Natural killer cell (primary cell): ENCODE data around the gene DOCK10. TPM values are rescaled to one million over a fixed set of nuclear protein-coding genes. Genes with fewer than 3 reads are reported as not detected.

Experiments
- ATAC-seq, 3 donors: fragments of 150-1000 bp in 2 of 3; fragments of 200-7000 bp in 1 of 3; cut with Tn5 transposase; 1 replicate in 1 of 3; 2 replicates in 2 of 3; pipeline ENCODE4 v1.10.0; 2021; ENCODE audit warnings: mild to moderate bottlenecking in 2 of 3, moderate library complexity in 2 of 3
- DNase-seq, 2 donors: peaks; one replicate each; pipeline versions ENCODE4 v3.0.0 to v3.0.0-alpha.2; 2013 to 2021; ENCODE audit warnings: mixed read lengths in 1 of 2
- H3K27ac ChIP-seq: one replicate; pipeline ENCODE4 v1.5.1; 2013; ENCODE audit warnings: mild to moderate bottlenecking, low read length
- H3K27me3 ChIP-seq: one replicate; pipeline ENCODE4 v1.6.1; 2013; ENCODE audit warnings: low read length; ENCODE audit not compliant: control insufficient read depth, insufficient read depth
- H3K36me3 ChIP-seq: one replicate; pipeline ENCODE4 v1.6.1; 2013; ENCODE audit warnings: low read length; ENCODE audit not compliant: control insufficient read depth, insufficient read depth
- H3K4me1 ChIP-seq: one replicate; pipeline ENCODE4 v1.6.1; 2013; ENCODE audit warnings: low read length; ENCODE audit not compliant: control insufficient read depth, insufficient read depth
- H3K4me3 ChIP-seq: one replicate; pipeline ENCODE4 v1.5.1; 2013; ENCODE audit warnings: low read length
- H3K9me3 ChIP-seq: one replicate; pipeline ENCODE4 v1.6.1; 2013; ENCODE audit warnings: low read length; ENCODE audit not compliant: control insufficient read depth, insufficient read depth
- H3K27ac Mint-ChIP-seq, 2 donors: one replicate each; pipeline ENCODE4 v1.8.0; 2022; ENCODE audit warnings: mild to moderate bottlenecking in 2 of 2, mixed read lengths in 2 of 2, moderate library complexity in 1 of 2
- H3K27me3 Mint-ChIP-seq, 2 donors: one replicate each; pipeline ENCODE4 v1.8.0; 2022; ENCODE audit warnings: low read depth in 2 of 2, mixed read lengths in 2 of 2
- H3K36me3 Mint-ChIP-seq: one replicate; pipeline ENCODE4 v1.8.0; 2022; ENCODE audit warnings: mixed read lengths
- H3K4me1 Mint-ChIP-seq, 2 donors: one replicate each; pipeline ENCODE4 v1.8.0; 2022; ENCODE audit warnings: mixed read lengths in 2 of 2
- H3K4me3 Mint-ChIP-seq: one replicate; pipeline ENCODE4 v1.8.0; 2022; ENCODE audit warnings: mild to moderate bottlenecking, moderate library complexity, mixed read lengths
- H3K9me3 Mint-ChIP-seq, 2 donors: one replicate each; pipeline ENCODE4 v1.8.0; 2022; ENCODE audit warnings: mixed read lengths in 2 of 2
- CTCF ChIP-seq: fragments of 200-600 bp; IDR thresholded peaks from one replicate; pipeline ENCODE4 v1.8.0; 2022; ENCODE audit warnings: antibody characterized with exemption
- WGBS: methylation state at CpG from one replicate; pipeline ENCODE4 v1.1.7; 2013; ENCODE audit warnings: missing lambda C conversion rate; ENCODE audit not compliant: insufficient coverage; 5-methylcytosine and 5-hydroxymethylcytosine counted together
- intact Hi-C: fragments of 100-400 bp; cut with micrococcal nuclease; formaldehyde crosslinking; loops from one replicate; pipeline ENCODE4 v1.14.2; 2022
- total RNA-seq, 4 donors: library from RNA; stranded (reverse); fragments of 120-200 nt in 1 of 4; gene quantifications; one replicate each; pipeline versions ENCODE4 v1.2.3 to v1.2.4, GENCODE V29; 2013 to 2022

Gene DOCK10
- total RNA-seq, 3 donors from 2014 or later (not counting 1 experiment from before 2014, with no cell fraction given) = 181 to 213 (median 182) TPM

DNA sequence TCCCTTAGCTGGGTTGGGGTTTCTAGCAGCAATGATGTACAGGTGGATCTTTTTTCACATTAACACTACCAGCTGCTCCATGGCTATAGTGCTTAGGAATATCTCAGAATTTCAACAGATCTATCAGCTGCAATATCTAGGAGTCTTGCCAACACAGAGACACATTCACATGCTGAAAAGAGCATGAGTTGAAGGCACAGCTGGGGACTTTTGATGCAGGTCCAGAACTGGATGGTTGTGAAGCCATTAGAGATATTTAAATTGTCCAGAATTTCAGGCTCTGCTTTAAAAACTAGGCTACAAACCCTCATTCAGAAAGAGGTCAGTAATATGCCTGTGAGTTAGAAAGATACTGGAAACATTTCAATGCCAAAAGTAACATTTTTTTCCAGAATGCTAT is 203.9 kb downstream of the DOCK10 start:
- H3K9me3 ChIP-seq = no peaks in the 10 kb centered on the region
- ATAC-seq (no peak), DNase-seq (no peak)
- Mint-ChIP-seq H3K4me3 (no peak overlapping the region), H3K4me1 (peaks cover 0 to 7% of the 10 kb centered on the region in 2 donors), H3K27ac (no peak overlapping the region), H3K36me3 (peaks cover 55% of the 10 kb centered on the region), H3K9me3 (peaks cover 2 to 4% of the 10 kb centered on the region in 2 donors), H3K27me3 (no peaks in the 10 kb centered on the region)
- H3K36me3 ChIP-seq = peaks cover 93% of the 10 kb centered on the region
- H3K4me3 ChIP-seq = no peak overlapping the region
- no peak overlapping the region for H3K27ac ChIP-seq
- no peak for TF ChIP-seq CTCF
- no peaks in the 10 kb centered on the region for H3K4me1 ChIP-seq
- H3K27me3 ChIP-seq = no peaks in the 10 kb centered on the region
- intact Hi-C loops = no loop called here

DNA sequence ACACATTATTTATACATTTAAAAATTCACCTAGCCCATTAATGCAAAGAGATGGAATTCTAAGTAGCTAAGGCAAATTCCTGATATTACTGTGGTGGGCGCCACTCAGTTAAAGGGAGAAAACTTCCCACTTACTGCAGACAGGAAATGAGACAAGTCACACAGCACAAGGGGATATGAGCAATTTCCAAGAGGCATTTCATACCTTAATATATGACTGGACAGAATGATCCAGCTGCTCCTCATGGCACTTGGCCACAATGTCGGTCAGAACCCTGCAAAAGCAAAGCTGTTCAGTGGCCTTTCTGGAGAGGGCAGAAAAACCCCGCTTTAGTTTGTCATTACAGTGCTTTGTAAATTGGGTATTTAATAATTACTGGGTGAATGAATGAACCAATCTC is 204.7 kb downstream of the DOCK10 start:
- no peak for ATAC-seq
- H3K36me3 Mint-ChIP-seq = peaks cover 53% of the 10 kb centered on the region
- H3K4me3 ChIP-seq = no peak overlapping the region
- no peak for TF ChIP-seq CTCF
- H3K27ac Mint-ChIP-seq = peak overlapping the region in 1 of 2 donors; percentile 34
- no peaks in the 10 kb centered on the region for H3K27me3 ChIP-seq
- no peaks in the 10 kb centered on the region for H3K9me3 ChIP-seq
- peaks cover 93% of the 10 kb centered on the region for H3K36me3 ChIP-seq
- H3K4me3 Mint-ChIP-seq = no peak overlapping the region
- intact Hi-C loops = no loop called here
- DNase-seq = no peak
- 93% methylated on average over 3 of the region's 3 CpGs for WGBS
- peaks cover 0 to 7% of the 10 kb centered on the region in 2 donors for H3K4me1 Mint-ChIP-seq
- H3K27me3 Mint-ChIP-seq = no peaks in the 10 kb centered on the region
- H3K27ac ChIP-seq = no peak overlapping the region
- no peaks in the 10 kb centered on the region for H3K4me1 ChIP-seq
- H3K9me3 Mint-ChIP-seq = peaks cover 2 to 4% of the 10 kb centered on the region in 2 donors

DNA sequence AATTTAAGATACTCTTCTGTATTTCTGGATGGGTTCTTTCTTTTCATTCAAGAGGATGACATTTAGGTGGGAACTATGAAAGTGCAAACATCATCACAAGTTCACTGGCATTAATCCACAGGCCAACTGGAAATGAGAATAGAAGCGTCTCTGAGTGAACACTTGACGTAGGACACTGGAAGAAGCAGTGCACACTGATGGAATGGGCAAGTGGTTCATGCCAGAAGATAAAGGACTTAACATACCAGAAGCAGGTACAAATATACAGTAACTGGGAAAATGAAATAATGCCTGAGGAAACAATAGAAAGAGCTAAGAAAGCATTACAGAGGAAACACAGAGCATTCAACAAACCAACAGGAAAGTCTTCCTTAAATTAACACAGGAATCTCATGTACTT is 205.2 kb downstream of the DOCK10 start:
- peaks cover 2 to 4% of the 10 kb centered on the region in 2 donors for H3K9me3 Mint-ChIP-seq
- Histone ChIP-seq H3K36me3 (peaks cover 93% of the 10 kb centered on the region), H3K27me3 (no peaks in the 10 kb centered on the region), H3K27ac (no peak overlapping the region), H3K9me3 (no peaks in the 10 kb centered on the region), H3K4me3 (no peak overlapping the region), H3K4me1 (no peaks in the 10 kb centered on the region)
- H3K4me3 Mint-ChIP-seq = no peak overlapping the region
- DNase-seq = no peak
- intact Hi-C loops = no loop called here
- no peaks in the 10 kb centered on the region for H3K27me3 Mint-ChIP-seq
- TF ChIP-seq CTCF = no peak
- peaks cover 0 to 7% of the 10 kb centered on the region in 2 donors for H3K4me1 Mint-ChIP-seq
- peak overlapping the region in 1 of 2 donors; percentile 34 for H3K27ac Mint-ChIP-seq
- no peak for ATAC-seq
- WGBS = 100% methylated on average over 2 of the region's 2 CpGs
- peaks cover 49% of the 10 kb centered on the region for H3K36me3 Mint-ChIP-seq

GRCh38 chr2:224836263-224836662 is 206.0 kb downstream of the DOCK10 start:
- H3K9me3 ChIP-seq = no peaks in the 10 kb centered on the region
- DNase-seq (no peak), ATAC-seq (no peak)
- H3K27me3 ChIP-seq = no peaks in the 10 kb centered on the region
- Mint-ChIP-seq H3K36me3 (peaks cover 43% of the 10 kb centered on the region), H3K4me1 (peaks cover 0 to 7% of the 10 kb centered on the region in 2 donors), H3K4me3 (no peak overlapping the region), H3K27me3 (no peaks in the 10 kb centered on the region), H3K9me3 (peaks cover 2 to 4% of the 10 kb centered on the region in 2 donors), H3K27ac (no peak overlapping the region)
- intact Hi-C loops = no loop called here
- peaks cover 93% of the 10 kb centered on the region for H3K36me3 ChIP-seq
- H3K4me3 ChIP-seq = no peak overlapping the region
- H3K4me1 ChIP-seq = no peaks in the 10 kb centered on the region
- H3K27ac ChIP-seq = no peak overlapping the region
- TF ChIP-seq CTCF = no peak
